HepG2 (cell line): ENCODE results near the gene ZNF625. TPM values are rescaled to one million over a fixed set of nuclear protein-coding genes. Genes with fewer than 3 reads are reported as not detected.
A peak's percentile ranks its signal among the peaks of the same experiment; 100 is the strongest.

Experiments
- AHDC1 ChIP-seq: sonication (generic); formaldehyde crosslinking; IDR thresholded peaks from 2 replicates; pipeline ENCODE4 v1.5.1; 2020; ENCODE audit warnings: mild to moderate bottlenecking, missing genetic modification reagents, borderline replicate concordance
- CREB1 ChIP-seq, 2 experiments: fragments of 450-650 bp in 1 of 2; IDR thresholded peaks; 2 replicates each; pipeline ENCODE4 v1.6.1; 2016 to 2017; ENCODE audit warnings: control low read depth in 1 of 2, mild to moderate bottlenecking in 1 of 2, missing compliant biosample characterization in 1 of 2, missing genetic modification characterization in 1 of 2
- GMEB1 ChIP-seq: sonication (generic); formaldehyde crosslinking; IDR thresholded peaks from 2 replicates; pipeline ENCODE4 v1.5.1; 2020; ENCODE audit warnings: missing genetic modification reagents, mild to moderate bottlenecking, borderline replicate concordance
- KDM2A ChIP-seq: sonication (generic); formaldehyde crosslinking; IDR thresholded peaks from 2 replicates; pipeline ENCODE4 v1.4.0; 2020; ENCODE audit warnings: low read depth, missing genetic modification reagents, borderline replicate concordance
- MXI1 ChIP-seq: IDR thresholded peaks from 3 replicates; pipeline ENCODE4 v1.6.1; 2012; ENCODE audit warnings: low read depth, low read length, inconsistent platforms, borderline replicate concordance
- NR0B2 ChIP-seq: sonication (generic); formaldehyde crosslinking; IDR thresholded peaks from 2 replicates; pipeline ENCODE4 v1.4.0; 2020; ENCODE audit warnings: mild to moderate bottlenecking, missing genetic modification reagents
- RNF2 ChIP-seq: fragments of 450-650 bp; conservative IDR thresholded peaks from 2 replicates; pipeline ENCODE4 v1.6.1; 2016; ENCODE audit warnings: low read depth
- SIN3A ChIP-seq: IDR thresholded peaks from 2 replicates; pipeline ENCODE4 v1.6.1; 2011; ENCODE audit warnings: low read depth, mild to moderate bottlenecking, control low read depth, low read length, borderline replicate concordance
- SOX5 ChIP-seq: IDR thresholded peaks from 2 replicates; pipeline ENCODE4 v1.6.1; 2016; ENCODE audit warnings: borderline replicate concordance
- TBL1XR1 ChIP-seq: fragments of 150-350 bp; IDR thresholded peaks from 2 replicates; pipeline ENCODE4 v1.6.1; 2014; ENCODE audit warnings: borderline replicate concordance, low read length; ENCODE audit not compliant: partially characterized antibody
- TFDP2 ChIP-seq: sonication (generic); formaldehyde crosslinking; IDR thresholded peaks from 2 replicates; pipeline ENCODE4 v1.4.0; 2020; ENCODE audit warnings: missing genetic modification reagents
- XRCC5 ChIP-seq: fragments of 200-400 bp; formaldehyde crosslinking; optimal IDR thresholded peaks from 2 replicates; pipeline ENCODE3; 2017; ENCODE audit warnings: mild to moderate bottlenecking, low read length
- ZNF235 ChIP-seq: sonication (generic); formaldehyde crosslinking; IDR thresholded peaks from 2 replicates; pipeline ENCODE4 v1.8.1; 2023; ENCODE audit warnings: mild to moderate bottlenecking, missing genetic modification reagents, borderline replicate concordance
- ZNF292 ChIP-seq: sonication (generic); formaldehyde crosslinking; IDR thresholded peaks from 2 replicates; pipeline ENCODE4 v1.8.1; 2022; ENCODE audit warnings: mild to moderate bottlenecking, low read depth, missing genetic modification reagents, borderline replicate concordance
- ZNF652 ChIP-seq: IDR thresholded peaks from 2 replicates; pipeline ENCODE4 v1.6.1; 2016; ENCODE audit warnings: low read depth, borderline replicate concordance
- ZNF883 ChIP-seq: sonication (generic); formaldehyde crosslinking; IDR thresholded peaks from 2 replicates; pipeline ENCODE4 v1.5.1; 2020; ENCODE audit warnings: mild to moderate bottlenecking, missing genetic modification reagents; ENCODE audit errors: not compliant biosample characterization
- ZSCAN21 ChIP-seq: sonication (generic); formaldehyde crosslinking; IDR thresholded peaks from 2 replicates; pipeline ENCODE4 v1.8.0; 2022; ENCODE audit warnings: mild to moderate bottlenecking, missing genetic modification reagents, moderate library complexity, borderline replicate concordance
- polyA plus RNA-seq, 8 experiments: library from polyadenylated mRNA; depleted of rRNA in 3 of 8; stranded (reverse) in 7 of 8; unstranded in 1 of 8; fragments of >200 nt; fragmentation: Illumina TruSeq in 4 of 8; extraction: Trizol in 4 of 8; gene quantifications; 2 replicates each; pipeline versions ENCODE4 v1.2.1 to v1.2.3, GENCODE V29; 2011 to 2016; ENCODE audit warnings: low read depth in 4 of 8, missing spikeins in 1 of 8, mixed read lengths in 1 of 8; ENCODE audit not compliant: insufficient read depth in 1 of 8
- total RNA-seq, 5 experiments: library from RNA; depleted of rRNA; stranded (reverse); fragments of >200 nt; fragmentation: Illumina TruSeq; extraction: Trizol; gene quantifications; 2 replicates each; pipeline ENCODE4 v1.2.3, GENCODE V29; 2016; ENCODE audit warnings: low read depth in 1 of 5

Gene ZNF625
- total and polyA plus RNA-seq, 2 of the 13 experiments (the other 11 are each of a cell fraction or from before 2014, with no cell fraction given) = 1.7 to 12.2 TPM

- TF ChIP-seq NR0B2 (CRISPR knock-in tag) = 0 out of 2 replicates have a peak, but pooled peaks have one; percentile 34
- no peak for TF ChIP-seq ZSCAN21 (CRISPR knock-in tag)
- no peak for TF ChIP-seq ZNF235 (CRISPR knock-in tag)
- TF ChIP-seq KDM2A (CRISPR knock-in tag) = peak; percentile 81
- TF ChIP-seq TBL1XR1 = no peak
- TF ChIP-seq XRCC5 = peak; percentile 45
- no peak for TF ChIP-seq TFDP2 (CRISPR knock-in tag)
- no peak for TF ChIP-seq CREB1 (IDR thresholded peaks at IDR 0.05)
- TF ChIP-seq CREB1 (CRISPR knock-in tag; IDR thresholded peaks at IDR 0.05) = no peak
- no peak for TF ChIP-seq ZNF292 (CRISPR knock-in tag)
- no peak for TF ChIP-seq RNF2
- TF ChIP-seq ZNF883 (CRISPR knock-in tag) = peak; percentile 45
- TF ChIP-seq ZNF652 (CRISPR knock-in tag) = no peak
- peak; percentile 43; the same call in 1 of the 3 replicates for TF ChIP-seq MXI1
- peak; percentile 86; the same call in 1 of the 2 replicates for TF ChIP-seq SIN3A
- TF ChIP-seq AHDC1 (CRISPR knock-in tag) = 0 out of 2 replicates have a peak, but pooled peaks have one; percentile 22
- no peak for TF ChIP-seq SOX5 (CRISPR knock-in tag)
- TF ChIP-seq GMEB1 (CRISPR knock-in tag) = peak; percentile 36; the same call in 1 of the 2 replicates
Observed at GRCh38 chr19:12139885-12140544, 16.5 kb downstream of the ZNF625 start, which contains the start of gene ZNF20 (continued).
